Colon (tissue), 2 donors: ENCODE measurements around the gene RDH5.

Experiments
- FAIRE-seq: peaks from 2 replicates; lab custom pipeline; 2012; peaks lifted over from hg19 to GRCh38; lab: Jason Lieb, UNC
- donor health status: control.
- donor health status: control.

Gene RDH5

GRCh38 chr12:55696796-55697462 is 23.3 kb upstream of the RDH5 start:
- FAIRE-seq: no peak

- FAIRE-seq: no peak
Measured at GRCh38 chr12:55697686-55698085, 22.5 kb upstream of the RDH5 start.

GRCh38 chr12:55698241-55698955 is 21.8 kb upstream of the RDH5 start:
- no peak for FAIRE-seq

GRCh38 chr12:55698965-55699364 is 21.2 kb upstream of the RDH5 start:
- no peak for FAIRE-seq

- no peak for FAIRE-seq
Measured at GRCh38 chr12:55699471-55700055, 20.6 kb upstream of the RDH5 start.

- FAIRE-seq: no peak
Measured at GRCh38 chr12:55700255-55701018, 19.8 kb upstream of the RDH5 start.

- FAIRE-seq: no peak
Measured at GRCh38 chr12:55702861-55703260, 17.3 kb upstream of the RDH5 start.

- FAIRE-seq: no peak
Measured at GRCh38 chr12:55703288-55703687, 16.9 kb upstream of the RDH5 start.

- no peak for FAIRE-seq
Measured at GRCh38 chr12:55703901-55704761, 16.1 kb upstream of the RDH5 start.

GRCh38 chr12:55704824-55705718 is 15.1 kb upstream of the RDH5 start:
- no peak for FAIRE-seq

- no peak for FAIRE-seq
Measured at GRCh38 chr12:55705782-55706402, 14.3 kb upstream of the RDH5 start.

- no peak for FAIRE-seq
Measured at GRCh38 chr12:55706568-55707218, 13.5 kb upstream of the RDH5 start.

- no peak for FAIRE-seq
Measured at GRCh38 chr12:55707219-55707671, 12.9 kb upstream of the RDH5 start.

GRCh38 chr12:55707841-55708694 is 12.1 kb upstream of the RDH5 start, which contains the start of gene ITGA7:
Gene ITGA7 (minus strand): TSS chr12:55707904. CDS start chr12:55707682, 222 bp downstream.
- no peak for FAIRE-seq

GRCh38 chr12:55708695-55709233 is 11.4 kb upstream of the RDH5 start:
- no peak for FAIRE-seq

- no peak for FAIRE-seq
Measured at GRCh38 chr12:55711786-55712553, 8.2 kb upstream of the RDH5 start.

- no peak for FAIRE-seq
Measured at GRCh38 chr12:55712700-55713415, 7.3 kb upstream of the RDH5 start.
